Testis (tissue), 2 donors: ENCODE measurements around the gene PNKP.

Experiments used
- POLR2A ChIP-seq: fragments of 450-650 bp; IDR thresholded peaks from one replicate; pipeline ENCODE4 v1.6.1; 2017; ENCODE audit warnings: antibody characterized with exemption, mild to moderate bottlenecking, moderate library complexity
- TF ChIP-seq, protein P1 (sequence below), 3 experiments: fragments of 450-650 bp in 2 of 3; fragments of 200-600 bp in 1 of 3; sonication (generic) in 1 of 3; IDR thresholded peaks; one replicate each; pipeline ENCODE4 v1.5.1; 2016 to 2019; ENCODE audit warnings: antibody characterized with exemption in 3 of 3, mild to moderate bottlenecking in 2 of 3, moderate library complexity in 1 of 3

DNA sequence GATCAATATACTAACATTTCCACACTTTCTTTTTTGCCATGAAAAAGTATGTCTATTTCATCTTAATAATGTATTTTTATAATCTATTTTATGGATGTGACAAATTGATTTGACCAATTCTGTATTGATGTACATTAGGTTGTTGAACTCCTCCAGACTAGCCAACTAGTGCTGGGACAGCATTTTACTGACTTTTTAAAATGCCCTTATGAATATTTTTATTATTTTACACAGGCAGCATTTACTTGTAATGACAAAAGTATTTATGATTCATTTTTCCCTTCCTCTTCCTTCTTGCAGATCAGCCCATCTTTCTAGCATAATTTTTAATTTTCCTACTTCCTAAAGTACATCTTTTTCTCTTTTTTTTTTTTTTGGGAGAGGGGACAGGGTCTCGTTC lies 53.4 kb downstream of the PNKP start:
- TF ChIP-seq, protein P1, sequence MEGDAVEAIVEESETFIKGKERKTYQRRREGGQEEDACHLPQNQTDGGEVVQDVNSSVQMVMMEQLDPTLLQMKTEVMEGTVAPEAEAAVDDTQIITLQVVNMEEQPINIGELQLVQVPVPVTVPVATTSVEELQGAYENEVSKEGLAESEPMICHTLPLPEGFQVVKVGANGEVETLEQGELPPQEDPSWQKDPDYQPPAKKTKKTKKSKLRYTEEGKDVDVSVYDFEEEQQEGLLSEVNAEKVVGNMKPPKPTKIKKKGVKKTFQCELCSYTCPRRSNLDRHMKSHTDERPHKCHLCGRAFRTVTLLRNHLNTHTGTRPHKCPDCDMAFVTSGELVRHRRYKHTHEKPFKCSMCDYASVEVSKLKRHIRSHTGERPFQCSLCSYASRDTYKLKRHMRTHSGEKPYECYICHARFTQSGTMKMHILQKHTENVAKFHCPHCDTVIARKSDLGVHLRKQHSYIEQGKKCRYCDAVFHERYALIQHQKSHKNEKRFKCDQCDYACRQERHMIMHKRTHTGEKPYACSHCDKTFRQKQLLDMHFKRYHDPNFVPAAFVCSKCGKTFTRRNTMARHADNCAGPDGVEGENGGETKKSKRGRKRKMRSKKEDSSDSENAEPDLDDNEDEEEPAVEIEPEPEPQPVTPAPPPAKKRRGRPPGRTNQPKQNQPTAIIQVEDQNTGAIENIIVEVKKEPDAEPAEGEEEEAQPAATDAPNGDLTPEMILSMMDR (IDR thresholded peaks at IDR 0.05) = no peak
- no peak for TF ChIP-seq POLR2A
